Bronchial epithelial cell (primary cell): Measurements from ENCODE around the gene MPND. TPM values are rescaled to one million over a fixed set of nuclear protein-coding genes. Genes with fewer than 3 reads are reported as not detected.

Experiments
- DNase-seq: peaks from one replicate; pipeline ENCODE4 v3.0.0-alpha.2; 2010; ENCODE audit warnings: low read depth
- FAIRE-seq: peaks from 2 replicates; lab custom pipeline; 2011; peaks lifted over from hg19 to GRCh38; lab: Jason Lieb, UNC
- H3K27me3 ChIP-seq: 2 replicates; pipeline ENCODE4 v1.5.1; 2011; ENCODE audit warnings: low read length; ENCODE audit not compliant: control insufficient read depth, insufficient read depth
- H3K36me3 ChIP-seq: 2 replicates; pipeline ENCODE4 v1.5.1; 2011; ENCODE audit warnings: low read length; ENCODE audit not compliant: control insufficient read depth, insufficient read depth
- H3K4me3 ChIP-seq: 2 replicates; pipeline ENCODE4 v1.5.1; 2011; ENCODE audit warnings: mild to moderate bottlenecking, low read depth, low read length, control low read depth
- CTCF ChIP-seq: IDR thresholded peaks from 2 replicates; pipeline ENCODE4 v1.5.1; 2011; ENCODE audit warnings: mild to moderate bottlenecking, moderate library complexity, low read length, control low read depth, inconsistent platforms; ENCODE audit not compliant: insufficient read depth, severe bottlenecking
- total RNA-seq: library from RNA; depleted of rRNA; stranded (reverse); fragments of >200 nt; gene quantifications from 2 replicates; pipeline ENCODE4 v1.2.1, GENCODE V29; 2014

MPND gene
- total RNA-seq, 1 donor from 2014 or later: 3.7 TPM

GRCh38 chr19:4305257-4305612, 38.1 kb upstream of the MPND start:
- no peak for FAIRE-seq
- no peaks in the 10 kb centered on the region for H3K27me3 ChIP-seq
- no peaks in the 10 kb centered on the region for H3K36me3 ChIP-seq
- TF ChIP-seq CTCF: no peak
- no peak for DNase-seq
- H3K4me3 ChIP-seq: no peak overlapping the region

DNA sequence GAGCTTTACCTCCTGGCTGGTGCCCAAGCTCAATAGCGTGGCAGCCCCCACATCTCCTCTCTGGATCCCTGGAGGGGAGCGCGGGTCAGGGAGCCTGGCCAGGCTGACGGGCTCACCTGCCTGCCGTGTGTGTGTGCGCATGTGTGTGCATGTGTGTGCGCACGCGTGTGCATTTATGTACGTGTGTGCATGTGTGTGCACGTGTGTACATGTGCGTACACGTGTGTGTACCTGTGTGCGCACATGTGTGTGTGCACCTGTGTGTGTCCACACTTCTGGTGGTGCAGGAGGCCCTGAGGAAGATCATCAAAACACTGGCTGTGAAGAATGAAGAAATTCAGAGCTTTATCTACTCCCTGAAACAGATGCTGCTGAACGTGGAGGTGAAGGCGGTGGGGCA, 37.7 kb upstream of the MPND start:
- no peak for FAIRE-seq
- DNase-seq: no peak
- Histone ChIP-seq H3K4me3 (no peak overlapping the region), H3K27me3 (no peaks in the 10 kb centered on the region), H3K36me3 (no peaks in the 10 kb centered on the region)
- no peak for TF ChIP-seq CTCF

DNA sequence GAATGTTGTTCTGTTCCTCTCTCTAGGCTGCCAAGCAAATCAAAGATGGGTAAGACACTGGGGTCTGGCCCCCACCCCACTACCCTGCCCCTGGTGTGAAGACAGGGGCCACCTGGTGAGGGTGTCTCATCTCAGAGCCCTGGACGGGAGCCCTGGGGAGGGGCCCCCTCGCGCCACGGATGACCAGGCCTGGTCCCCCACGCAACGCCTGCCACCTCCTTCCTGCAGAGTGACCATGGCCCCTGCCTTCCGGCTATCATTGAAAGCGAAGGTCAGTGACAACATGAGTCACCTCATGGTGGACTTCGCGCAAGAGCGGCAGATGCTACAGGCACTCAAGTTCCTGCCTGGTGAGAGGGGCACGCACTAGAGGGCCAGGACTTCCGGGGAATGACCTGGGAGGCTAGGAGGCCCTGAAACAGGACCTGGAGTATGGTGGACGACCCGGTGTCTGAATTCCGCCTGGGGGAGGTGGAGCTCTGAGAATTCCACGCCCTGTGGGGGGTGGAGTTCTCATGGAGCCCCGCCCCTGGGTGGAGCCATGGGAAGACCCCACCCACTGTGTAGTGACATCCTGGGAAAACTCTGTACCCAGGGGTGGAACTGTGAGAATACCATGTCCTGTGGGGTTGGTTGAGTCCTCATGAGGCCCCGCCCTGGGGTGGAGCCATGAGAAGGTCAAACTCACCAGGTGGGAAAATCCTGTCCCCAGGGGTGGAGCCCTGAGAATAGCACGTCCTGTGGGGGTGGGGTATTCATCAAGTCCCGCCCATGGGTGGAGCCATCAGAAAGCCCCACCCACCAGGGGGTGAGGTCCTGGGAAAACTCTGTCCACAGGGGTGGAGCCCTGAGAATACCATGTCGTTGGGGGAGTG, 32.9 kb upstream of the MPND start:
- H3K27me3 ChIP-seq: no peaks in the 10 kb centered on the region
- H3K36me3 ChIP-seq: no peaks in the 10 kb centered on the region
- no peak overlapping the region for H3K4me3 ChIP-seq
- DNase-seq: no peak
- FAIRE-seq: no peak
- no peak for TF ChIP-seq CTCF

DNA sequence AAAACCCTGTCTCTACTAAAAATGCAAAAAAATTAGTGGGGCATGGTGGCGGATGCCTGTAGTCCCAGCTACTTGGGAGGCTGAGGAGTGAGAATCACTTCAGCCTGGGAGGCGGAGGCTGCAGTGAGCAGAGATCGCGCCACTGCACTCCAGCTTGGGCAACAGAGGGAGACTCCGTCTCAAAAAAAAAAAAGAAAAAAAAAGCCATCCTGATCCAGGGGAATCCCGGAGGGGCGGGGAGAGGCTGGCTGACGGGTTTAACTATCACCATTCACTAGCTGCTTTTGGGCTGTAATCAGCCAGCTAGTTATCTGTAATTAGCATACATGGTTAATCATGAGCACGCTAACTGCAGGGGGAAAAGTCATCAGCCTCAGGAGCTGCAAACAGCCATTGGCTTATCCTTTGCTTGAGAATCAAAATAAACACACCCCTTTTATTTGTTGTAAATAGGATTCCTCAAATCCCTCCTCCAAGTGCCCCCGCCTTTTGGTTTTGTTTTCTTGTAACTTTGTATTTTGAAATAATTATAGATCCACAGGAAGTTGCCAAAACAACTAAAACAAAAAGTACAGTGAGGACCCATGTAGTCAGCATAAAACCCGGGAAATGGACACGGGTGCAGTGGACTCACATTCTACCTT, 29.4 kb upstream of the MPND start:
- FAIRE-seq: no peak

DNA sequence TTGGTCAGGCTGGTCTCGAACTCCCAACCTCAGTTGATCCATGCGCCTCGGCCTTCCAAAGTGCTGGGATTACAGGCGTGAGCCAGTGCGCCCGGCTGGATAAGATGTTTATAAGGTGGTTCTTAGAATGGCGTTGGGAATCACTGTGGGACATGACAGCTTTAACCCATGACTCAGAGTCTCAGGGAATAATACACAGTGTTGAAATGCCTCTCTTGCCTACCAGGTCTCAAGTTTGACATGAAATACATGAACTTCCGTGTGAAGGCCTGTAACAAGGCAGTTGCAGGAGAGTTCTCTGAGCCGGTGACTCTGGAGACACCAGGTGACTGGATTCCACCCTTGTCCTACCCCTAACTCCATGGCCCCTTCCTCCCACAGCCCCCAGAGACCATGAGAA, 26.4 kb upstream of the MPND start:
- Histone ChIP-seq H3K27me3 (no peaks in the 10 kb centered on the region), H3K36me3 (no peaks in the 10 kb centered on the region), H3K4me3 (no peak overlapping the region)
- no peak for TF ChIP-seq CTCF
- DNase-seq (no peak), FAIRE-seq (no peak)

More for the DNA sequence above, 29.4 kb upstream of the MPND start:
- Histone ChIP-seq H3K27me3 (no peaks in the 10 kb centered on the region), H3K36me3 (no peaks in the 10 kb centered on the region), H3K4me3 (no peak overlapping the region)
- no peak for TF ChIP-seq CTCF
- no peak for DNase-seq
